ENCODE results near the gene BCKDK. TPM values are rescaled to one million over a fixed set of nuclear protein-coding genes. Genes with fewer than 3 reads are reported as not detected.
A peak's percentile ranks its signal among the peaks of the same experiment; 100 is the strongest.

BCKDK gene
- total and polyA plus RNA-seq, 2 of the 8 experiments (the other 6 are each of a cell fraction or from before 2014, with no cell fraction given) = 49.6 to 77.1 TPM

- Histone ChIP-seq H3K14ac (ENCODE audit: insufficient read length) (peak overlapping the region; percentile 63), H2BK120ac (replicated peaks; ENCODE audit: low read depth, low read length) (no peak overlapping the region), H2AFZ (ENCODE audit: low read length) (peak overlapping the region; percentile 72; the same call in 1 of the 2 replicates), H2BK15ac (ENCODE audit: low read length) (no peak overlapping the region), H3K9me3 (ENCODE audit: insufficient read depth in 2 of 2, low read depth in 1 of 2, low read length in 1 of 2) (no peaks in the 10 kb centered on the region), H4K20me1 (replicated peaks in 1 of 2; ENCODE audit: control insufficient read depth in 1 of 2, insufficient read depth in 2 of 2, low read length in 2 of 2) (peaks cover 2 to 11% of the 10 kb centered on the region in 2 experiments), H3K79me2 (ENCODE audit: control insufficient read depth in 1 of 2, insufficient read depth in 2 of 2, low read length in 2 of 2) (peaks cover 13 to 62% of the 10 kb centered on the region in 2 experiments), H3K9ac (replicated peaks in 1 of 4; ENCODE audit: extremely low read depth in 1 of 4, low read depth in 3 of 4, low read length in 3 of 4) (peak overlapping the region; percentile 76 to 92 (median 82)), H3K4me2 (ENCODE audit: insufficient read depth in 1 of 2, low read depth in 2 of 2, low read length in 2 of 2) (peak overlapping the region; percentile 77 to 96), H2AK5ac (ENCODE audit: low read depth, low read length) (peak overlapping the region; percentile 5; the same call in 1 of the 2 replicates), H3K4me1 (replicated peaks in 1 of 4; ENCODE audit: control insufficient read depth in 3 of 4, insufficient read depth in 4 of 4, low read length in 3 of 4) (peaks cover 0 to 1% (median 0%) of the 10 kb centered on the region in 4 experiments; a peak in 2 of 7 replicates), H3K18ac (ENCODE audit: extremely low read depth, low read length) (peak overlapping the region; percentile 99), H4K5ac (ENCODE audit: insufficient read length, low read depth, low read length) (peak overlapping the region; percentile 97), H2BK5ac (ENCODE audit: low read depth, low read length) (peak overlapping the region; percentile 88), H3K36me3 (ENCODE audit: control insufficient read depth in 2 of 4, insufficient read depth in 4 of 4, low read length in 3 of 4) (peaks cover 3 to 15% (median 10%) of the 10 kb centered on the region in 4 experiments; a peak in 7 of 8 replicates), H3K27ac (ENCODE audit: low read depth, low read length) (peak overlapping the region; percentile 77), H2BK12ac (ENCODE audit: low read depth, low read length) (0 out of 2 replicates have a peak overlapping the region, but pooled peaks have one; percentile 50), H3K56ac (replicated peaks; ENCODE audit: insufficient read length, low read depth, low read length) (peak overlapping the region; percentile 89), H4K91ac (replicated peaks; ENCODE audit: insufficient read length, low read length) (peak overlapping the region; percentile 96), H3K27me3 (replicated peaks in 1 of 4; ENCODE audit: control insufficient read depth in 3 of 4, extremely low read depth in 1 of 4, insufficient read depth in 3 of 4, low read length in 3 of 4) (no peaks in the 10 kb centered on the region), H3K4me3 (ENCODE audit: extremely low read depth in 1 of 4, insufficient read depth in 2 of 4, low read depth in 3 of 4, low read length in 4 of 4) (peak overlapping the region; percentile 89 to 98 (median 90)), H3K23ac (ENCODE audit: insufficient read length) (no peak overlapping the region), H4K8ac (ENCODE audit: extremely low read depth, insufficient read depth, low read length) (peak overlapping the region; percentile 99), H3K79me1 (ENCODE audit: low read depth, low read length) (peaks cover 11% of the 10 kb centered on the region; the same call in 1 of the 2 replicates), H3K4ac (replicated peaks; ENCODE audit: insufficient read length, low read depth, low read length) (peak overlapping the region; percentile 97), H3K23me2 (ENCODE audit: low read depth, low read length) (peaks cover 7% of the 10 kb centered on the region; the same call in 1 of the 2 replicates), H2BK20ac (ENCODE audit: low read length) (no peak overlapping the region)
- no peak for DNase-seq (ENCODE audit: low read depth in 1 of 2, low spot score in 2 of 2)
- 6% methylated on average over 27 of the region's 27 CpGs; no CpG with 5 or more reads in 1 of the 2 experiments for WGBS, 2 experiments (ENCODE audit: extremely low coverage in 1 of 2, insufficient coverage in 1 of 2, insufficient read length in 1 of 2, insufficient replicate concordance in 2 of 2, low coverage in 1 of 2, low lambda C conversion rate in 2 of 2, missing lambda C conversion rate in 1 of 2)
- ChIA-PET POLR2A (ENCODE audit: partially characterized antibody) (interaction anchor here (0.6 to 4.9 kb wide), 10 partner anchors 12 to 118 kb away, joined by 3 to 34 read pairs (median 6); partner anchors contain the start of genes HSD3B7, KAT8 and PRSS8), CTCF (ENCODE audit: partially characterized antibody) (interaction anchor here (0.9 to 2.6 kb wide), 5 partner anchors 12 to 119 kb away, joined by 3 to 17 read pairs (median 4); partner anchors contain the start of gene HSD3B7)
- no peak for TF ChIP-seq ZNF274 (IDR thresholded peaks at IDR 0.05; ENCODE audit: borderline replicate concordance, extremely low read depth, low read length)
- no peak for TF ChIP-seq JUN (IDR thresholded peaks at IDR 0.05; ENCODE audit: low read depth, low read length)
- peak; percentile 19 for TF ChIP-seq TAF7 (optimal IDR thresholded peaks at IDR 0.05; ENCODE audit: borderline replicate concordance, low read depth, low read length)
- TF ChIP-seq KDM5A (IDR thresholded peaks at IDR 0.05; ENCODE audit: low read length) = no peak
- no peak for FAIRE-seq
Measured at GRCh38 chr16:31072540-31073141, 35.5 kb upstream of the BCKDK start.
